ENCODE measurements around the gene RXFP3.

RXFP3 gene

DNA sequence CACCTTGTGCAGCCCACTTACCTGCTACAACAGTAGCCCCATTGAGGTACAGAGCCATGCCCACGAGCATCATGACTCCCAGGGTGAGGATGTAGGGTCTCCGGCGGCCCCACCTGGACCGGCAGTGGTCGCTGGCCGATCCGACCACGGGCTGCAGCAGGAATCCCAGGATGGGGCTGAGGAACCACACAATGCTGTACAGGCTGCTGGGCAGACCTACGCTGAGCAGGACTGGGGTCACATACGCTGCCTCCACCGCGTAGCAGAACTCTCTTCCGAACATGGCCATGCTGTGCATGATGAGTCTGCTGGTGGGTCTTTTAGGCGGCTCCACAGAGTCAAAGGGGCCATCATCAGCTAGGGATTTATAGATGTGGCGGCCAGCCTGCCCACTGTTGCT, 48.0 kb downstream of the RXFP3 start:
- DNase-seq = no peak

- no peak for DNase-seq
Measured at GRCh38 chr5:33984671-33985124, 48.5 kb downstream of the RXFP3 start, which contains the start of gene SLC45A2. TSS of gene SLC45A2 (minus strand) at chr5:33984693. CDS start at chr5:33984583, 110 bp downstream.

- no peak for DNase-seq
Measured at GRCh38 chr5:33985447-33985846, 49.3 kb downstream of the RXFP3 start.

Data from NCI-H446 treated with DMSO at 0.1 percent for 48 hours (cell line).